Measurements from ENCODE around the gene UQCC2. TPM values are rescaled to one million over a fixed set of nuclear protein-coding genes. Genes with fewer than 3 reads are reported as not detected.

Gene UQCC2
- total and polyA plus RNA-seq, 7 experiments from 2014 or later: 15.7 to 79.8 (median 27.6) TPM

- H3K9me3 ChIP-seq (ENCODE audit: control insufficient read depth in 2 of 3, low read length in 3 of 3): no peaks in the 10 kb centered on the region
- no peak overlapping the region for H3K4me3 ChIP-seq (ENCODE audit: low read length)
- H3K27me3 Mint-ChIP-seq: no peaks in the 10 kb centered on the region
- intact Hi-C loops (cut with micrococcal nuclease): loop anchor here (1.0 to 5.0 kb wide), 3 partner anchors 33 to 115 kb away; no protein-coding TSS in a partner anchor
- H3K27me3 ChIP-seq (ENCODE audit: control insufficient read depth in 2 of 2, insufficient read depth in 2 of 2, low read length in 2 of 2): no peaks in the 10 kb centered on the region
- peaks cover 0 to 18% (median 6%) of the 10 kb centered on the region in 3 experiments for H3K36me3 ChIP-seq (ENCODE audit: control insufficient read depth in 2 of 3, insufficient read depth in 3 of 3, low read length in 3 of 3)
- ChIA-PET CTCF (interaction anchor here (0.8 to 4.0 kb wide), 16 partner anchors 10 to 400 kb away, joined by 3 to 37 read pairs (median 4); partner anchors contain the start of genes BAK1 and UQCC2), POLR2A (interaction anchor here (0.7 to 1.8 kb wide), 9 partner anchors 11 to 121 kb away, joined by 3 to 9 read pairs (median 3); partner anchors contain the start of genes BAK1, LEMD2 and UQCC2)
- ATAC-seq (peak; percentile 78), DNase-seq (peak; percentile 51 to 76 (median 71))
- peaks cover 21 to 59% (median 44%) of the 10 kb centered on the region in 7 donors for H3K4me1 Mint-ChIP-seq
- peaks cover 0 to 10% (median 6%) of the 10 kb centered on the region in 5 donors for H3K36me3 Mint-ChIP-seq
- H3K27ac Mint-ChIP-seq: peak overlapping the region; percentile 53 to 93 (median 84)
- H3K4me1 ChIP-seq (ENCODE audit: control insufficient read depth in 2 of 2, insufficient read depth in 2 of 2, low read length in 2 of 2): peaks cover 19 to 37% of the 10 kb centered on the region in 2 donors
- no peaks in the 10 kb centered on the region for H3K9me3 Mint-ChIP-seq
- peak overlapping the region in 1 of 10 donors; percentile 32 for H3K4me3 Mint-ChIP-seq
- H3K27ac ChIP-seq (ENCODE audit: low read depth, low read length): peak overlapping the region; percentile 38
Measured at GRCh38 chr6:33700391-33701050, 11.0 kb downstream of the UQCC2 start.

- ChIA-PET CTCF (interaction anchor here (1.5 to 4.0 kb wide), 7 partner anchors 11 to 399 kb away, joined by 4 to 37 read pairs (median 9); partner anchors contain the start of gene UQCC2), POLR2A (interaction anchor here (0.7 to 1.8 kb wide), 3 partner anchors 11 to 114 kb away, joined by 3 to 9 read pairs (median 6); partner anchors contain the start of gene UQCC2)
- H3K9me3 Mint-ChIP-seq: no peaks in the 10 kb centered on the region
- H3K4me1 Mint-ChIP-seq: peaks cover 24 to 66% (median 52%) of the 10 kb centered on the region in 7 donors
- Histone ChIP-seq H3K27ac (ENCODE audit: low read depth, low read length) (peak overlapping the region; percentile 34), H3K27me3 (ENCODE audit: control insufficient read depth in 2 of 2, insufficient read depth in 2 of 2, low read length in 2 of 2) (no peaks in the 10 kb centered on the region), H3K9me3 (ENCODE audit: control insufficient read depth in 2 of 3, low read length in 3 of 3) (no peaks in the 10 kb centered on the region), H3K36me3 (ENCODE audit: control insufficient read depth in 2 of 3, insufficient read depth in 3 of 3, low read length in 3 of 3) (peaks cover 0 to 23% (median 6%) of the 10 kb centered on the region in 3 experiments), H3K4me3 (ENCODE audit: low read length) (no peak overlapping the region), H3K4me1 (ENCODE audit: control insufficient read depth in 2 of 2, insufficient read depth in 2 of 2, low read length in 2 of 2) (peaks cover 27 to 45% of the 10 kb centered on the region in 2 donors)
- DNase-seq: no peak
- H3K27ac Mint-ChIP-seq: peak overlapping the region in 8 of 9 donors; percentile 70 to 100 (median 86)
- H3K4me3 Mint-ChIP-seq: peak overlapping the region in 1 of 10 donors; percentile 40
- no peak for ATAC-seq
- intact Hi-C loops (cut with micrococcal nuclease): loop anchor here (1.0 to 10.0 kb wide), 4 partner anchors 32 to 275 kb away; partner anchors contain the start of gene SYNGAP1 (in 1 of the 2)
- H3K36me3 Mint-ChIP-seq: peaks cover 0 to 10% (median 7%) of the 10 kb centered on the region in 5 donors
- H3K27me3 Mint-ChIP-seq: no peaks in the 10 kb centered on the region
Measured at GRCh38 chr6:33699739-33700138, 11.8 kb downstream of the UQCC2 start.

- no peaks in the 10 kb centered on the region for H3K9me3 Mint-ChIP-seq
- H3K4me1 ChIP-seq (ENCODE audit: control insufficient read depth in 2 of 2, insufficient read depth in 2 of 2, low read length in 2 of 2): peaks cover 31 to 51% of the 10 kb centered on the region in 2 donors
Measured at GRCh38 chr6:33699131-33699530, 12.4 kb downstream of the UQCC2 start.

GRCh38 chr6:33698494-33698893 is 13.0 kb downstream of the UQCC2 start:
- ChIA-PET CTCF (interaction anchor here (0.6 to 2.3 kb wide), 4 partner anchors 109 to 545 kb away, joined by 3 to 13 read pairs (median 4); partner anchors contain the start of gene BAK1), POLR2A (interaction anchor here (2.1 kb wide), 1 partner anchor 106 kb away, joined by 7 read pairs; no protein-coding TSS in a partner anchor)
- peaks cover 0 to 23% (median 6%) of the 10 kb centered on the region in 3 experiments for H3K36me3 ChIP-seq (ENCODE audit: control insufficient read depth in 2 of 3, insufficient read depth in 3 of 3, low read length in 3 of 3)
- Mint-ChIP-seq H3K4me3 (peak overlapping the region in 4 of 10 donors; percentile 14 to 40 (median 33)), H3K36me3 (peaks cover 0 to 16% (median 8%) of the 10 kb centered on the region in 5 donors), H3K4me1 (peaks cover 27 to 74% (median 63%) of the 10 kb centered on the region in 7 donors), H3K9me3 (no peaks in the 10 kb centered on the region), H3K27me3 (no peaks in the 10 kb centered on the region), H3K27ac (peak overlapping the region; percentile 29 to 100 (median 81))
- peak overlapping the region; percentile 34 for H3K27ac ChIP-seq (ENCODE audit: low read depth, low read length)
- H3K27me3 ChIP-seq (ENCODE audit: control insufficient read depth in 2 of 2, insufficient read depth in 2 of 2, low read length in 2 of 2): no peaks in the 10 kb centered on the region
- no peaks in the 10 kb centered on the region for H3K9me3 ChIP-seq (ENCODE audit: control insufficient read depth in 2 of 3, low read length in 3 of 3)
- no peak overlapping the region for H3K4me3 ChIP-seq (ENCODE audit: low read length)
- ATAC-seq (no peak), DNase-seq (peak in 3 of 9 donors; percentile 6 to 24 (median 14))
- peaks cover 37 to 57% of the 10 kb centered on the region in 2 donors for H3K4me1 ChIP-seq (ENCODE audit: control insufficient read depth in 2 of 2, insufficient read depth in 2 of 2, low read length in 2 of 2)
- intact Hi-C loops (cut with micrococcal nuclease): loop anchor here in 1 of 2 donors (10.0 kb wide), 1 partner anchor 274 kb away; the partner anchor contains the start of gene SYNGAP1

More at GRCh38 chr6:33699131-33699530, 12.4 kb downstream of the UQCC2 start:
- H3K4me3 ChIP-seq (ENCODE audit: low read length): no peak overlapping the region
- H3K36me3 Mint-ChIP-seq: peaks cover 0 to 14% (median 8%) of the 10 kb centered on the region in 5 donors
- ChIA-PET POLR2A (no interaction called here), CTCF (interaction anchor here (0.6 to 1.2 kb wide), 3 partner anchors 109 to 544 kb away, joined by 3 to 4 read pairs (median 4); partner anchors contain the start of gene BAK1)
- H3K4me3 Mint-ChIP-seq: peak overlapping the region in 4 of 10 donors; percentile 16 to 48 (median 30)
- ATAC-seq: no peak
- peak overlapping the region; percentile 34 for H3K27ac ChIP-seq (ENCODE audit: low read depth, low read length)
- H3K9me3 ChIP-seq (ENCODE audit: control insufficient read depth in 2 of 3, low read length in 3 of 3): no peaks in the 10 kb centered on the region
- peak overlapping the region; percentile 61 to 100 (median 81) for H3K27ac Mint-ChIP-seq
- peaks cover 0 to 19% (median 6%) of the 10 kb centered on the region in 3 experiments for H3K36me3 ChIP-seq (ENCODE audit: control insufficient read depth in 2 of 3, insufficient read depth in 3 of 3, low read length in 3 of 3)
- intact Hi-C loops (cut with micrococcal nuclease): loop anchor here in 1 of 2 donors (10.0 kb wide), 1 partner anchor 274 kb away; the partner anchor contains the start of gene SYNGAP1
- H3K27me3 Mint-ChIP-seq: no peaks in the 10 kb centered on the region
- peaks cover 27 to 68% (median 58%) of the 10 kb centered on the region in 7 donors for H3K4me1 Mint-ChIP-seq
- no peaks in the 10 kb centered on the region for H3K27me3 ChIP-seq (ENCODE audit: control insufficient read depth in 2 of 2, insufficient read depth in 2 of 2, low read length in 2 of 2)
- no peak for DNase-seq

GRCh38 chr6:33697845-33698244 is 13.7 kb downstream of the UQCC2 start:
- H3K27me3 Mint-ChIP-seq: no peaks in the 10 kb centered on the region
- Histone ChIP-seq H3K27ac (ENCODE audit: low read depth, low read length) (peak overlapping the region; percentile 34), H3K4me1 (ENCODE audit: control insufficient read depth in 2 of 2, insufficient read depth in 2 of 2, low read length in 2 of 2) (peaks cover 44 to 64% of the 10 kb centered on the region in 2 donors), H3K27me3 (ENCODE audit: control insufficient read depth in 2 of 2, insufficient read depth in 2 of 2, low read length in 2 of 2) (no peaks in the 10 kb centered on the region), H3K9me3 (ENCODE audit: control insufficient read depth in 2 of 3, low read length in 3 of 3) (no peaks in the 10 kb centered on the region), H3K36me3 (ENCODE audit: control insufficient read depth in 2 of 3, insufficient read depth in 3 of 3, low read length in 3 of 3) (peaks cover 0 to 25% (median 6%) of the 10 kb centered on the region in 3 experiments), H3K4me3 (ENCODE audit: low read length) (no peak overlapping the region)
- ChIA-PET CTCF (interaction anchor here (1.2 to 2.3 kb wide), 8 partner anchors 13 to 118 kb away, joined by 3 to 13 read pairs (median 4); partner anchors contain the start of genes BAK1 and UQCC2), POLR2A (interaction anchor here (1.0 to 2.1 kb wide), 7 partner anchors 8 to 106 kb away, joined by 3 to 8 read pairs (median 5); partner anchors contain the start of genes ITPR3 and UQCC2)
- H3K4me1 Mint-ChIP-seq: peaks cover 32 to 81% (median 70%) of the 10 kb centered on the region in 7 donors
- no peak for DNase-seq
- intact Hi-C loops (cut with micrococcal nuclease): loop anchor here (1.0 to 10.0 kb wide), 3 partner anchors 13 to 273 kb away; partner anchors contain the start of genes UQCC2 (in 2 of the 2) and SYNGAP1 (in 1 of the 2)
- H3K4me3 Mint-ChIP-seq: peak overlapping the region in 7 of 10 donors; percentile 33 to 78 (median 68)
- peaks cover 0 to 16% (median 8%) of the 10 kb centered on the region in 5 donors for H3K36me3 Mint-ChIP-seq
- ATAC-seq: no peak
- H3K27ac Mint-ChIP-seq: peak overlapping the region; percentile 93 to 100 (median 96)
- H3K9me3 Mint-ChIP-seq: no peaks in the 10 kb centered on the region
